K562 (cell line): ENCODE results near the gene PLXNB3. TPM values are rescaled to one million over a fixed set of nuclear protein-coding genes. Genes with fewer than 3 reads are reported as not detected.

Experiments used
- CBX3 ChIP-seq, 2 experiments: IDR thresholded peaks; 1 replicate in 1 of 2; 2 replicates in 1 of 2; pipeline ENCODE4 v1.6.1; 2012; ENCODE audit warnings: inconsistent platforms in 2 of 2, low read length in 2 of 2, borderline replicate concordance in 1 of 2, control low read depth in 1 of 2
- E2F4 ChIP-seq: sonication (generic); formaldehyde crosslinking; IDR thresholded peaks from 2 replicates; pipeline ENCODE4 v1.8.0; 2022; ENCODE audit warnings: mild to moderate bottlenecking, low read depth, missing genetic modification reagents
- ETS1 ChIP-seq: conservative IDR thresholded peaks from 2 replicates; pipeline ENCODE4 v1.6.1; 2011; ENCODE audit warnings: low read depth, mild to moderate bottlenecking, low read length; ENCODE audit not compliant: control insufficient read depth
- KLF1 ChIP-seq: fragments of 450-650 bp; IDR thresholded peaks from 2 replicates; pipeline ENCODE4 v1.6.1; 2016; ENCODE audit warnings: missing genetic modification characterization, missing compliant biosample characterization
- MAZ ChIP-seq, 2 experiments: fragments of 450-650 bp in 1 of 2; sonication (generic) in 1 of 2; formaldehyde crosslinking; IDR thresholded peaks in 1 of 2; conservative IDR thresholded peaks in 1 of 2; 2 replicates each; pipeline versions ENCODE4 v1.4.0 to v1.5.0; 2020; ENCODE audit warnings: mild to moderate bottlenecking in 1 of 2, missing genetic modification reagents in 1 of 2
- NR3C1 ChIP-seq: sonication (generic); formaldehyde crosslinking; IDR thresholded peaks from 2 replicates; pipeline ENCODE4 v1.8.1; 2022; ENCODE audit warnings: missing genetic modification reagents
- TAF15 ChIP-seq: fragments of 200-400 bp; formaldehyde crosslinking; IDR thresholded peaks from 2 replicates; pipeline ENCODE4 v1.6.1; 2017; ENCODE audit warnings: mild to moderate bottlenecking, low read depth, low read length, moderate library complexity
- TBL1XR1 ChIP-seq, 2 experiments: IDR thresholded peaks; 2 replicates each; pipeline ENCODE4 v1.6.1; 2012; ENCODE audit warnings: improper control_type of control experiment in 2 of 2, low read length in 2 of 2, mild to moderate bottlenecking in 1 of 2
- ZNF133 ChIP-seq: fragments of 250-450 bp; sonication (Bioruptor Pico); IDR thresholded peaks from 2 replicates; pipeline ENCODE4 v1.4.0; 2020; ENCODE audit warnings: mild to moderate bottlenecking
- ZNF146 ChIP-seq: IDR thresholded peaks from one replicate; pipeline ENCODE4 v1.6.1; 2018; ENCODE audit warnings: missing compliant biosample characterization; ENCODE audit not compliant: unreplicated experiment
- ZNF165 ChIP-seq: fragments of 250-450 bp; sonication (Bioruptor Pico); IDR thresholded peaks from 2 replicates; pipeline ENCODE4 v1.4.0; 2020; ENCODE audit warnings: borderline replicate concordance
- polyA plus RNA-seq, 8 experiments: library from polyadenylated mRNA; depleted of rRNA in 4 of 8; stranded (reverse) in 5 of 8; unstranded in 3 of 8; fragments of >200 nt; fragmentation: Nextera tagmentation in 2 of 8; fragmentation: Illumina TruSeq in 1 of 8; extraction: Ambion mirVana in 2 of 8; extraction: Trizol in 1 of 8; gene quantifications; 2 replicates each; pipeline versions ENCODE4 v1.2.1 to v1.2.3, GENCODE V29; 2011 to 2014; ENCODE audit warnings: inconsistent platforms in 1 of 8, missing spikeins in 1 of 8
- total RNA-seq, 7 experiments: library from RNA; depleted of rRNA in 6 of 7; stranded (reverse); fragments of >200 nt in 6 of 7; fragmentation: Illumina TruSeq in 2 of 7; extraction: Trizol in 2 of 7; gene quantifications; 2 replicates each; pipeline versions ENCODE4 v1.2.1 to v1.2.3, GENCODE V29; 2011 to 2021; ENCODE audit warnings: low replicate concordance in 1 of 7

The PLXNB3 gene
- total and polyA plus RNA-seq, 9 of the 15 experiments (the other 6 are each of a cell fraction or from before 2014, with no cell fraction given), result 0.22 to 2.0 (median 1.4) TPM; not detected in 2

GRCh38 chrX:153724252-153725038 is 39.6 kb upstream of the PLXNB3 start, which contains the start of the genes ABCD1 and BCAP31 (continued):
- TF ChIP-seq ZNF133 (CRISPR knock-in tag) (no peak), CBX3 (IDR thresholded peaks at IDR 0.05; ENCODE audit: borderline replicate concordance in 1 of 2, low read length in 2 of 2) (no peak), E2F4 (CRISPR knock-in tag) (no peak), ETS1 (peak; percentile 83), TAF15 (no peak), NR3C1 (CRISPR knock-in tag) (no peak), KLF1 (tag) (peak; percentile 19; the same call in 1 of the 2 replicates), ZNF146 (CRISPR knock-in tag) (no peak), TBL1XR1 (IDR thresholded peaks at IDR 0.05; ENCODE audit: low read length in 2 of 2) (no peak), MAZ (CRISPR knock-in tag; conservative IDR thresholded peaks at IDR 0.05 in 1 of 2, IDR thresholded peaks at IDR 0.05 in 1 of 2) (peak in 1 of 2 experiments; percentile 74; a peak in 3 of 4 replicates), ZNF165 (no peak)
